C4-2B (cell line): Measurements from ENCODE around the gene FDPS.

Experiments
- H3K27ac ChIP-seq: fragments of 450-650 bp; 2 replicates; pipeline ENCODE4 v1.5.1; 2017
- ZFX ChIP-seq: fragments of 450-650 bp; IDR thresholded peaks from 2 replicates; pipeline ENCODE4 v1.6.1; 2017
- TF ChIP-seq, protein P1 (sequence below): fragments of 450-650 bp; conservative IDR thresholded peaks from 2 replicates; pipeline ENCODE4 v1.5.1; 2017; ENCODE audit warnings: mild to moderate bottlenecking

The FDPS gene

DNA sequence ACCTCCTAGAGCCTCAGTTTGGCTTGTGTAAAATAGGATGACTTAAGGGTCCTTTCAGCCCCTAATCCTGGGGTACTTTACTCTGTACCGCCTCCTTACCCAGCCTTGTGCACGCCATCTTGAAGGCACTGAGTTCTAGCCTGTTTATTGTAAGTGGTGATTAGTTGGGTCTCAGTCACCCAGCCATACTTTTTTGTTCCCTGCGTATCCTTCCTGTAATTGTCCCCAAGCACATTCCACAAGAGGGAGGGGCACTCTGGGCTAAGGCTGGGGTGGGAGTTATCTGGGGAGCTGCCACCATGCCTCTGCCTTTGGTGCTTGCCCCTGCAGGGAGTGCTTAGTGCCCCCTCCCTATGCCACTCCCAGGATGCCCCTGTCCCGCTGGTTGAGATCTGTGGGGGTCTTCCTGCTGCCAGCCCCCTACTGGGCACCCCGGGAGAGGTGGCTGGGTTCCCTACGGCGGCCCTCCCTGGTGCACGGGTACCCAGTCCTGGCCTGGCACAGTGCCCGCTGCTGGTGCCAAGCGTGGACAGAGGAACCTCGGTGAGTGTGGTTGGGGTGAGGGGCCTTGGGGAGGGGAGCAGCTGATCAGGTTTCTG lies 856 bp downstream of the FDPS start:
- H3K27ac ChIP-seq = peak overlapping the region; percentile 93
- no peak for TF ChIP-seq ZFX
- TF ChIP-seq, protein P1, sequence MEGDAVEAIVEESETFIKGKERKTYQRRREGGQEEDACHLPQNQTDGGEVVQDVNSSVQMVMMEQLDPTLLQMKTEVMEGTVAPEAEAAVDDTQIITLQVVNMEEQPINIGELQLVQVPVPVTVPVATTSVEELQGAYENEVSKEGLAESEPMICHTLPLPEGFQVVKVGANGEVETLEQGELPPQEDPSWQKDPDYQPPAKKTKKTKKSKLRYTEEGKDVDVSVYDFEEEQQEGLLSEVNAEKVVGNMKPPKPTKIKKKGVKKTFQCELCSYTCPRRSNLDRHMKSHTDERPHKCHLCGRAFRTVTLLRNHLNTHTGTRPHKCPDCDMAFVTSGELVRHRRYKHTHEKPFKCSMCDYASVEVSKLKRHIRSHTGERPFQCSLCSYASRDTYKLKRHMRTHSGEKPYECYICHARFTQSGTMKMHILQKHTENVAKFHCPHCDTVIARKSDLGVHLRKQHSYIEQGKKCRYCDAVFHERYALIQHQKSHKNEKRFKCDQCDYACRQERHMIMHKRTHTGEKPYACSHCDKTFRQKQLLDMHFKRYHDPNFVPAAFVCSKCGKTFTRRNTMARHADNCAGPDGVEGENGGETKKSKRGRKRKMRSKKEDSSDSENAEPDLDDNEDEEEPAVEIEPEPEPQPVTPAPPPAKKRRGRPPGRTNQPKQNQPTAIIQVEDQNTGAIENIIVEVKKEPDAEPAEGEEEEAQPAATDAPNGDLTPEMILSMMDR = no peak

DNA sequence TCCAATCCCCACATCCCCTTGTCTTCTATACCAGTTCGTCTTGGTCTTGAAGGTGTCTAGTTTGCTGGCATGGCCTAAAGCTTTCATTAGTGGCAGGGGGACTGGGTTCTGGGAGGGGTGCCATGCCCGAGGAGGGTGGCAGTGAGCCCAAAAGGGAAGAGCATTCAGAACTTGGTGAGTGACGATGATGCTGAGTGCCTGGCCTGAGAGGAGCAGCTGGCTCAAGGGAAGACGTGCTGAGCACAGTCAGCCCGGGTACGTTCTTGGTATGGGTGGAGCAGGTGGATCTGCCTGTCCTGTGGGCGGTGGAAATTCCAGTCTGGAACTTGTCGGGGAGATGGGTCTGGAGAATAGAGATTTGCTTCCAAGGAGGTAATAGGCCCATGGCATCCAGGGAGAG lies 4.6 kb downstream of the FDPS start:
- TF ChIP-seq, protein P1 = no peak
- TF ChIP-seq ZFX = no peak
- H3K27ac ChIP-seq = no peak overlapping the region

DNA sequence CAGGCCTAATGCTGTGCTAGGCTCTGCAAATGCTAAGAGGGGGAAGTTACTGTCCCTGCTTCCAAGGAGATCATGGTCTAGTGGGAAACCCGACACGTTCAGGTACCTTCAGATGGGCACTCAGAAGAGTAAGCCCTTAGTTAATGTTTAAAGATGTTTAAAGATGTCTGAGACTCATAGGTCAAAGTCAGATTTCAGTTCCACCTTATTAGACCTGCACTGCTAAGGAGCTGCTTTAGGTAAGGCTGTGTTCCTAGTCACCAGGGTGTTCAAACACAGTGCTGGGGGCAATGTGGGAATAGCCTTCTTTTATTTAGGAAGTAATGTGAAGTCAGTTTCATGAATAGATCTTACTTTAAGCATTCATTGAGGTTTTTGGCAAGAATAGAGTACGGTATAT lies 8.3 kb downstream of the FDPS start:
- no peak overlapping the region for H3K27ac ChIP-seq
- TF ChIP-seq, protein P1 = no peak
- TF ChIP-seq ZFX = no peak

DNA sequence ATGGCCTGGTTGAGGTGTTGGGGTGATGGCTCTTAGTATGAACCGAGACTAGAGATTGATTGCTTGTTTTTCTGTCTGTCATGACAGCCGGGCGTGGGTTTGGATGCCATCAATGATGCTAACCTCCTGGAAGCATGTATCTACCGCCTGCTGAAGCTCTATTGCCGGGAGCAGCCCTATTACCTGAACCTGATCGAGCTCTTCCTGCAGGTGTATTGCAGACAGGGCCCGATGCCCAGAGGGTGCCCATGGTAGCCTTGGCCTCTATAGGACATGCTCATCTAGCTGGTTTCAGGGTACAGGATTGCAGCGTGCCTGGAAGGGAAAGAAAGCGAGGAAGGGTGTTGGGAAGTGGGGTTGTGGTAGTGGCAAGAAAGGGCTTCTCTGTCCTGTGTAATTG lies 9.4 kb downstream of the FDPS start:
- no peak for TF ChIP-seq ZFX
- TF ChIP-seq, protein P1 = no peak
- no peak overlapping the region for H3K27ac ChIP-seq

DNA sequence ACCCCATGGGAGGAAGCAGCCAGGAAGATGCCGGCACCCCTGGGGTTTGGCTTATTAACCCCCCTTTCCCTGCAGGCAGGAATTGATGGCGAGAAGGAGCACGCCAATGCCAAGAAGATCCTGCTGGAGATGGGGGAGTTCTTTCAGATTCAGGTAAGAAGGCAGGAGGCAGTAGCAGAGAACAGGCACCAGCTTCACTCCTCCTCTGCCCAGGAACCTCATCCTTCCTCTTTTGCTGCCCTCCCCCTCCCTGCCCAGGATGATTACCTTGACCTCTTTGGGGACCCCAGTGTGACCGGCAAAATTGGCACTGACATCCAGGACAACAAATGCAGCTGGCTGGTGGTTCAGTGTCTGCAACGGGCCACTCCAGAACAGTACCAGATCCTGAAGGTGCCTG lies 10.9 kb downstream of the FDPS start:
- H3K27ac ChIP-seq = no peak overlapping the region
- TF ChIP-seq ZFX = no peak
- TF ChIP-seq, protein P1 = no peak

DNA sequence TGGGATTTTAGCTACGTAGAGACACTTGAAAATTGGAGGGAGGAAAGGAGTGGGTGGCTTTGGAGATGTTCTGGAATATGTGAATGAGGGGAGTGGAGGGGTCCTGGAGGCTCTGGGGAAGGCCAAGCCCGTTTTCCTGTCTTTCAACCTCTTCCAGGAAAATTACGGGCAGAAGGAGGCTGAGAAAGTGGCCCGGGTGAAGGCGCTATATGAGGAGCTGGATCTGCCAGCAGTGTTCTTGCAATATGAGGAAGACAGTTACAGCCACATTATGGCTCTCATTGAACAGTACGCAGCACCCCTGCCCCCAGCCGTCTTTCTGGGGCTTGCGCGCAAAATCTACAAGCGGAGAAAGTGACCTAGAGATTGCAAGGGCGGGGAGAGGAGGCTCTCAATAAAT lies 11.6 kb downstream of the FDPS start:
- TF ChIP-seq ZFX = no peak
- TF ChIP-seq, protein P1 = no peak
- H3K27ac ChIP-seq = no peak overlapping the region

DNA sequence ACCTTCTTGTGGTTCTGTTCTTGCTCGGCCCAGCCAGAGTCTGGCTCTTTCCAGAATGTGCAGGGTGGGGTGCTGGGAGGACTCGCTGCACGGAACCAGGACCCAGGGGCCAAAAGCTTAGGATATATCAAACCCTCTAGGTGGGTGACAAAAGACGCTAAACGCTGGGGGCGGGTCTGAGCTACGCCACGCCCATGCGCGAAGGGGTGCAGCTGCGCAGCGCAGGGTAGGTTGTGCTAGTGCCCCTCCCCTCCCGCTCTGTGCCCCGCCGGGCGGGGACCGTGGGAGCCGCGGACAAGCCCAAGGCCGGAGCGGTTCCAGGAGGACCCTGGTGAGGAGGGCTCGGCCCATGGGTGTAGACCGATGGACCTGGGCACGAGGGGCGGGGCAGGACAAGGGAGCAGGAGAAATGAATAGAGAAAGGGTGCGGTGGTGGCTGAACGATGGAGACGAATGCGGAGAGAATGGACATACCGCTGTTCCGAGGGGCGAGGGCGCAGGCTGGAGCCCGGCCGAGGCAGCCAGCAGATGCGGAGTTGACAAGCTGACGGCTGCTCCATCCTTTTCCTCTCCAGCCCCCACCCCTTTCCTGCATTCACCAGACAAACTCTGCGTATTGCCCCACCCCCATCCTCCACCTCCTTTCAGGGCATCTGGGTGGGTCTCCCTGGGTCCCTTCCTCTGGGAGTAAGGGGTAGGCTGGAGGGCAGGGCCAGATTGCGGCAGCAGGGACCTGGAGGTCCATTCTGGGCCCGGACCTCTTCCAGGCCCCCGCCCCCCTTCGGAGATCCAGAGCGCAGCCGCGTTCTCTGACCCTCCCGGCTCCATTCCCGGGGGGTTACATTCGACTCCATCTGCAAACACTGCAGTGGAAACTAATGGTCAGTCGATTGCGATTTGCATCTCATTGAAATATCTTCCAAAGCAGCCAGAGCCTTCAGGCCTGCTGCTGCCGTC lies 12.3 kb downstream of the FDPS start, which contains the start of gene RUSC1:
Gene RUSC1 (plus strand): TSS at position 234 of the 957 bp plus-strand sequence. CDS start 880 bp downstream, outside the sequence.
- H3K27ac ChIP-seq = no peak within 1 kb of the TSS; the same call in 1 of the 2 replicates
- TF ChIP-seq ZFX = no peak
- TF ChIP-seq, protein P1 = no peak
